ENCODE results near the gene PRKCZ.

DNA sequence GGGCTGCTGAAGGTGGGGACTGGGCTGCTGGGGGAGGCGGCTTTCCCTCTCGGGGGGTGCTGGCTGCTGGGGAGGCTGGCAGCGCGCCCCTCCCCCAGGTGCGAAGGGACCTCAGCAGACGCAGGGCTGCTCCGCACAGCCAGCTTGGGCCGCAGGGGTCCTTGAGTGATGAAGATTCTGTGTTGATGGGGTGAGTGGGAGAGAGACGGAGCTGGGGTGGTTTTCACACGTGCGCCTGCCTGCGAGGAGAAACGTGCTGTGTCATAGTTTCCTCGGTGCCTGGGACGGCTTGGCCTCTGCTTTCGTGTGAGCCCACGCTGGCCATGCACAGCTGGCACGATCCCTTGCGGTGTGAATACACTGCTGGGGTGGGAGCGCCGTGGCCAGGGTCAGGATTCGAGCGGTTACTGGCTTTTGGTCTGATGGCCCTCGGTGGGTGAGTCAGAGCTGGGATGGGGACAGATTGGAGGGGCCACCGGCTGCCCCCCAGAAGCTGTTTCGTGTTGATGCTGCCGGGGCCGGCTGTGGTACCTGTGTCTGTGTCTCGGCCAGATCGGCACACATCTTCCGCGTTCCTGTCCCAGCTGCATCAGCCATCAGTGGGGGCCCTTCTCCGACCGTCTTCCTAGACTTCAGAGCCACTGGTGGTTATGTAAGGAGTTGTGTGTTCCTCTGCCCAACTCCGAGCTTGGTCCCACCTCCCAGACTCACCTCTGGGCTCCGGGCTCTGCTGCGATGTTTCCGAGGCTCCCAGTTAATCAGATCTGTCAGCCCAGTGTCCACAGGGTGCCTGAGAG, 24.9 kb downstream of the PRKCZ start:
- TF ChIP-seq EZH2 (IDR thresholded peaks at IDR 0.05; ENCODE audit: insufficient read depth, poor library complexity, severe bottlenecking), result no peak
- no peak for TF ChIP-seq EZH2phosphoT487 (IDR thresholded peaks at IDR 0.05; ENCODE audit: insufficient read depth, low read depth)

Measured in GM23248 (cell line).